Keratinocyte (primary cell): ENCODE data around the gene GRAMD1B. TPM values are rescaled to one million over a fixed set of nuclear protein-coding genes. Genes with fewer than 3 reads are reported as not detected.

ENCODE experiments used
- DNase-seq: peaks from one replicate; pipeline ENCODE4 v3.0.0-alpha.2; 2011; ENCODE audit warnings: low read depth, missing footprints, low spot score
- FAIRE-seq: peaks from 2 replicates; lab custom pipeline; 2011; peaks lifted over from hg19 to GRCh38; lab: Jason Lieb, UNC
- H2AFZ ChIP-seq: 2 replicates; pipeline ENCODE4 v1.6.0; 2012; ENCODE audit warnings: low read length, control low read depth, inconsistent platforms; ENCODE audit not compliant: control insufficient read depth
- H3K27ac ChIP-seq: 2 replicates; pipeline ENCODE4 v1.5.1; 2011; ENCODE audit warnings: low read length; ENCODE audit not compliant: control insufficient read depth, insufficient read depth
- H3K27me3 ChIP-seq: 3 replicates; pipeline ENCODE4 v1.6.0; 2011; ENCODE audit warnings: low read length; ENCODE audit not compliant: control insufficient read depth, insufficient read depth; ENCODE audit errors: extremely low read depth
- H3K36me3 ChIP-seq, 2 experiments: 2 replicates in 1 of 2; 3 replicates in 1 of 2; pipeline ENCODE4 v1.5.1; 2011; ENCODE audit warnings: low read length in 2 of 2, mild to moderate bottlenecking in 1 of 2; ENCODE audit not compliant: control insufficient read depth in 2 of 2, insufficient read depth in 2 of 2; ENCODE audit errors: extremely low read depth in 1 of 2
- H3K4me1 ChIP-seq: 3 replicates; pipeline ENCODE4 v1.5.1; 2011; ENCODE audit warnings: low read length; ENCODE audit not compliant: control insufficient read depth, insufficient read depth; ENCODE audit errors: extremely low read depth
- H3K4me2 ChIP-seq: 3 replicates; pipeline ENCODE4 v1.6.0; 2011; ENCODE audit warnings: low read depth, low read length; ENCODE audit not compliant: control insufficient read depth, insufficient read depth; ENCODE audit errors: extremely low read depth
- H3K4me3 ChIP-seq, 3 experiments: fragments of 200-600 bp in 1 of 3; sonication (generic) in 1 of 3; 2 replicates in 2 of 3; 3 replicates in 1 of 3; pipeline ENCODE4 v1.5.1; 2011 to 2016; ENCODE audit warnings: low read length in 3 of 3, mild to moderate bottlenecking in 3 of 3, control low read depth in 2 of 3, inconsistent platforms in 1 of 3, low read depth in 1 of 3, mixed read lengths in 1 of 3, mixed run types in 1 of 3, moderate library complexity in 1 of 3; ENCODE audit not compliant: control insufficient read depth in 2 of 3, insufficient read depth in 2 of 3; ENCODE audit errors: extremely low read depth in 1 of 3
- H3K79me2 ChIP-seq: 2 replicates; pipeline ENCODE4 v1.6.0; 2012; ENCODE audit warnings: low read length; ENCODE audit not compliant: control insufficient read depth, insufficient read depth
- H3K9ac ChIP-seq: 3 replicates; pipeline ENCODE4 v1.6.0; 2011; ENCODE audit warnings: low read length; ENCODE audit not compliant: control insufficient read depth, insufficient read depth; ENCODE audit errors: extremely low read depth
- H3K9me1 ChIP-seq: 3 replicates; pipeline ENCODE4 v1.6.0; 2011; ENCODE audit warnings: low read length; ENCODE audit not compliant: control insufficient read depth, insufficient read depth; ENCODE audit errors: extremely low read depth
- H3K9me3 ChIP-seq: 2 replicates; pipeline ENCODE4 v1.5.1; 2012; ENCODE audit warnings: low read depth, low read length; ENCODE audit not compliant: control insufficient read depth
- H4K20me1 ChIP-seq: 3 replicates; pipeline ENCODE4 v1.6.0; 2011; ENCODE audit warnings: low read length; ENCODE audit not compliant: control insufficient read depth, insufficient read depth; ENCODE audit errors: extremely low read depth
- EZH2 ChIP-seq: IDR thresholded peaks from one replicate; pipeline ENCODE4 v1.6.1; 2012; ENCODE audit warnings: inconsistent platforms, mild to moderate bottlenecking, low read length, moderate library complexity
- dilution Hi-C: fragments of 300-500 bp; cut with MboI; formaldehyde crosslinking; loops from one replicate; pipeline ENCODE4 v1.7.0; 2020; ENCODE audit warnings: low sequenced_read_pairs; ENCODE audit not compliant: extremely low pct_ligation_motif_present
- polyA plus RNA-seq, 5 experiments: library from polyadenylated mRNA; depleted of rRNA in 3 of 5; stranded (reverse) in 3 of 5; stranded (forward) in 1 of 5; unstranded in 1 of 5; fragments of >200 nt; gene quantifications; 1 replicate in 1 of 5; 2 replicates in 3 of 5; 3 replicates in 1 of 5; pipeline versions ENCODE4 v1.2.1 to v1.2.3, GENCODE V29; 2011 to 2012; ENCODE audit warnings: missing spikeins in 2 of 5, low read depth in 1 of 5, low replicate concordance in 1 of 5
- TF ChIP-seq, protein P1 (sequence below), 3 experiments: IDR thresholded peaks in 1 of 3; conservative IDR thresholded peaks in 1 of 3; optimal IDR thresholded peaks in 1 of 3; 2 replicates in 2 of 3; 3 replicates in 1 of 3; pipeline versions ENCODE3 to v1.5.1; 2011; ENCODE audit warnings: low read length in 3 of 3, mild to moderate bottlenecking in 3 of 3, moderate library complexity in 2 of 3, control low read depth in 1 of 3, inconsistent platforms in 1 of 3; ENCODE audit not compliant: insufficient read depth in 2 of 3; ENCODE audit errors: extremely low read depth in 1 of 3

Gene GRAMD1B
- polyA plus RNA-seq, 1 donor (not counting 4 experiments of a cell fraction or from before 2014, with no cell fraction given), result 0.04 TPM

DNA sequence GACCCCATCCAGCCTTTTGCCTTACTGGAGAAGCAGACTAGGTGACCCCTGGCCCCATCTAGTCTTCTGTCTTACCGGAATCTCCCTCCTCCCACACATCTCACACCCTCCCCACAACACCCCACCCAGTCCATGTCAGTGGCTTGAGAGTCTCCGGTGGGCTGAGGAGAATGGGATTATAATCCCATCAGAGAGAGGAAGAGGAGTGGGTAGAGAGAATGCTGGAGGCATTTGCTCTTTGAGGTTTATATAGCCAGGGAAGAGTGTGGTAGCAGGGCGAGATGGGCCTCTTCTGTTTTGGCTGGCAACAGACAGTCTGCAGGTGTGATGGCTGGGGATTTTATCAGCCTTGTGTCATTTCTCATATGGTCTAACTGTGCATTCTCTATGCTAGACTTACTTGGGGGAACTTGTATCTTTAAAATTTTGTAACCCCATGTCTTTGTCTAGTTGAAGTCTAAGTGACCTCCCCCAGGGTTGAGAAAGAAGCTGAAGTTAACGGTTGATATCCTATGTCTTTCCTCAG is 50.3 kb downstream of the GRAMD1B start:
- FAIRE-seq (no peak), DNase-seq (no peak)
- dilution Hi-C loops, result no loop called here
- TF ChIP-seq EZH2, result no peak
- TF ChIP-seq, protein P1, sequence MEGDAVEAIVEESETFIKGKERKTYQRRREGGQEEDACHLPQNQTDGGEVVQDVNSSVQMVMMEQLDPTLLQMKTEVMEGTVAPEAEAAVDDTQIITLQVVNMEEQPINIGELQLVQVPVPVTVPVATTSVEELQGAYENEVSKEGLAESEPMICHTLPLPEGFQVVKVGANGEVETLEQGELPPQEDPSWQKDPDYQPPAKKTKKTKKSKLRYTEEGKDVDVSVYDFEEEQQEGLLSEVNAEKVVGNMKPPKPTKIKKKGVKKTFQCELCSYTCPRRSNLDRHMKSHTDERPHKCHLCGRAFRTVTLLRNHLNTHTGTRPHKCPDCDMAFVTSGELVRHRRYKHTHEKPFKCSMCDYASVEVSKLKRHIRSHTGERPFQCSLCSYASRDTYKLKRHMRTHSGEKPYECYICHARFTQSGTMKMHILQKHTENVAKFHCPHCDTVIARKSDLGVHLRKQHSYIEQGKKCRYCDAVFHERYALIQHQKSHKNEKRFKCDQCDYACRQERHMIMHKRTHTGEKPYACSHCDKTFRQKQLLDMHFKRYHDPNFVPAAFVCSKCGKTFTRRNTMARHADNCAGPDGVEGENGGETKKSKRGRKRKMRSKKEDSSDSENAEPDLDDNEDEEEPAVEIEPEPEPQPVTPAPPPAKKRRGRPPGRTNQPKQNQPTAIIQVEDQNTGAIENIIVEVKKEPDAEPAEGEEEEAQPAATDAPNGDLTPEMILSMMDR (optimal IDR thresholded peaks at IDR 0.05 in 1 of 3, IDR thresholded peaks at IDR 0.05 in 1 of 3, conservative IDR thresholded peaks at IDR 0.05 in 1 of 3; ENCODE audit: extremely low read depth in 1 of 3, insufficient read depth in 2 of 3, low read length in 3 of 3), result no peak
- no peak overlapping the region for H2AFZ ChIP-seq
- no peaks in the 10 kb centered on the region for H3K27me3 ChIP-seq
- H3K79me2 ChIP-seq, result no peaks in the 10 kb centered on the region
- H3K27ac ChIP-seq, result no peak overlapping the region
- no peak overlapping the region for H3K4me3 ChIP-seq
- no peak overlapping the region for H3K9ac ChIP-seq
- no peaks in the 10 kb centered on the region for H3K9me3 ChIP-seq
- H3K9me1 ChIP-seq, result no peaks in the 10 kb centered on the region
- H3K4me2 ChIP-seq, result no peak overlapping the region
- no peaks in the 10 kb centered on the region for H4K20me1 ChIP-seq
- H3K36me3 ChIP-seq, result no peaks in the 10 kb centered on the region
- H3K4me1 ChIP-seq, result peaks cover 12% of the 10 kb centered on the region

DNA sequence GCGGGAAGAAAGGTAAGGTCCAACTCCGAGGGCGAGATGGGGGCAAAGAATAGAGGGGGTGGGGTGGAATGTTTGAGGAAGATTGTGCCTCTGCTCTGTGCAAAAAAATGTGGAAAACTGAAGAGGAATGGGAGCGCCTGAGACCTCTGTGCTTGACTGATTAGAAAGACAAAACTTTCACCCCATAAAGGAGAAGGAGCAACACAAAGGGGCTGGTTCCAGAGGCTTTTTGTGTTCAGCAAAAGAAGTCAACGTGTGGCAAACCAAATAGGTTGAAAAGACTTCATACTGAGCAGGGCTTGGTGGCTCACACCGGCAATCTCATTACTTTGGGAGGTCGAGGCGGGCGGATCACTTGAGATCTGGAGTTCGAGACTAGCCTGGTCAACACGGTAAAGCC is 50.8 kb downstream of the GRAMD1B start:
- no peaks in the 10 kb centered on the region for H4K20me1 ChIP-seq

More for the DNA sequence above, 50.8 kb downstream of the GRAMD1B start:
- FAIRE-seq (no peak), DNase-seq (no peak)
- dilution Hi-C loops, result no loop called here
- Histone ChIP-seq H3K36me3 (no peaks in the 10 kb centered on the region), H3K79me2 (no peaks in the 10 kb centered on the region), H3K9me3 (no peaks in the 10 kb centered on the region), H3K9me1 (no peaks in the 10 kb centered on the region), H3K27ac (no peak overlapping the region), H3K27me3 (no peaks in the 10 kb centered on the region), H2AFZ (no peak overlapping the region), H3K4me1 (peaks cover 12% of the 10 kb centered on the region), H3K4me2 (no peak overlapping the region), H3K4me3 (no peak overlapping the region), H3K9ac (no peak overlapping the region)
- TF ChIP-seq, protein P1 (optimal IDR thresholded peaks at IDR 0.05 in 1 of 3, IDR thresholded peaks at IDR 0.05 in 1 of 3, conservative IDR thresholded peaks at IDR 0.05 in 1 of 3; ENCODE audit: extremely low read depth in 1 of 3, insufficient read depth in 2 of 3, low read length in 3 of 3), result no peak
- no peak for TF ChIP-seq EZH2
